LNCaP clone FGC (cell line): Measurements from ENCODE around the gene IMMP2L.
A peak's percentile ranks its signal among the peaks of the same experiment; 100 is the strongest.

ENCODE experiments used
- DNase-seq: peaks from one replicate; pipeline ENCODE4 v3.0.0-alpha.2; 2011; ENCODE audit warnings: low read depth
- H3K4me3 ChIP-seq: 2 replicates; pipeline ENCODE4 v1.5.1; 2011; ENCODE audit warnings: mild to moderate bottlenecking, low read depth, low read length, control low read depth
- CTCF ChIP-seq: IDR thresholded peaks from 2 replicates; pipeline ENCODE4 v1.5.1; 2012; ENCODE audit warnings: mild to moderate bottlenecking; ENCODE audit not compliant: control insufficient read depth, insufficient read depth; ENCODE audit errors: extremely low read depth

IMMP2L gene

GRCh38 chr7:111535142-111535870, 27.0 kb downstream of the IMMP2L start:
- TF ChIP-seq CTCF: no peak
- no peak for DNase-seq
- no peak overlapping the region for H3K4me3 ChIP-seq

- TF ChIP-seq CTCF: no peak
- H3K4me3 ChIP-seq: no peak overlapping the region
- no peak for DNase-seq
Measured at GRCh38 chr7:111532625-111533024, 29.7 kb downstream of the IMMP2L start.

- no peak overlapping the region for H3K4me3 ChIP-seq
- TF ChIP-seq CTCF: no peak
- no peak for DNase-seq
Measured at GRCh38 chr7:111531993-111532392, 30.3 kb downstream of the IMMP2L start.

GRCh38 chr7:111530356-111530668, 32.0 kb downstream of the IMMP2L start:
- no peak for TF ChIP-seq CTCF
- no peak overlapping the region for H3K4me3 ChIP-seq
- DNase-seq: no peak

DNA sequence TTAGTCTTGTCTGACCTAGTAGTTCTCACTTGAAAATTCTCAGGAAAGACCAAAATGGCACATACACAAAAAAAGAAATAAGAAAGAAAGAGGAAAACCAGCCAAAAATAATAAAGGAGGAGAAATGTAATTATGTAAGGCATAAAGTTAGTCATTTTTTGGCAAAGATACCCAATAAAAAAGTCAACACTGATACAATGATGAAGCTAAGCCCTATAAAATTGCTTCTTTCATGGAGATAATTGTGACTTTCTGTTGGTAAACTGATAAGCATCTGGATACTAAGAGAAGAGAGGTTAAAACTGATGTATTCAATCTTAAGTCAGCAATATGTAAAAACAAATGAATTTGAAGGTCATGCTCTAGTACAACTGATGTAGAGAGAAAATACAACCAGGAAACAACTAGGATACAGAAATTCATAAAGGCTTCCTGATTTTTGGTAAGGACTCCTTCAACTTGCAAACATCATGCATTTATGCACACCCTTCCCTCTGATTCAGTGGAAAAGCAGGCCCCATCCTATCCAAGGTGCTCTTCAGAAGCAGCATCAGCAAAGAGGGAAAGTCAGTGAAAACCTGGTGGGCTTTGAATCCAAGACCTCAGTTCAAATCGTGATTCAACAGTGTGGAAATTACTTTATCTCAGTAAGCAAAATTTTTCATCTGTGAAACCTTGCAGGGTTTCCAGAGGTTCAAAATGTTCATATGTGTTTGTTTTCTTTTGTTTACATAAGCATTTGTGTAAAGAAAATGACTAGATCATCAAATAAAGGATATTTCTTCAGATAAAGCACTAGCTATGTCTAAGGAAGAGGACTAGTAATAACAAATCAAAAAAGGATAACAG, 32.6 kb downstream of the IMMP2L start:
- DNase-seq: peak; percentile 93
- peak overlapping the region; percentile 30; the same call in 1 of the 2 replicates for H3K4me3 ChIP-seq
- TF ChIP-seq CTCF: no peak

GRCh38 chr7:111528331-111528730, 34.0 kb downstream of the IMMP2L start:
- DNase-seq: no peak
- no peak overlapping the region for H3K4me3 ChIP-seq
- TF ChIP-seq CTCF: no peak
